GM12865 (cell line): ENCODE data around the gene LHX3.

Experiments used
- DNase-seq: peaks from one replicate; pipeline ENCODE4 v3.0.0; 2010; ENCODE audit warnings: low read depth
- H3K4me3 ChIP-seq: 2 replicates; pipeline ENCODE4 v1.5.1; 2011; ENCODE audit warnings: mild to moderate bottlenecking, low read depth, low read length, control low read depth
- CTCF ChIP-seq: IDR thresholded peaks from 2 replicates; pipeline ENCODE4 v1.5.1; 2011; ENCODE audit warnings: low read length, control low read depth, low read depth, inconsistent platforms; ENCODE audit not compliant: insufficient read depth; ENCODE audit errors: missing control alignments

The LHX3 gene

GRCh38 chr9:136175616-136176197 lies 29.2 kb downstream of the LHX3 start:
- no peak for DNase-seq
- H3K4me3 ChIP-seq: no peak overlapping the region
- TF ChIP-seq CTCF: no peak

- no peak overlapping the region for H3K4me3 ChIP-seq
- no peak for TF ChIP-seq CTCF
- DNase-seq: no peak
Observed at GRCh38 chr9:136174779-136175615, 29.9 kb downstream of the LHX3 start.

- TF ChIP-seq CTCF: no peak
- no peak overlapping the region for H3K4me3 ChIP-seq
- DNase-seq: no peak
Observed at GRCh38 chr9:136173648-136174290, 31.2 kb downstream of the LHX3 start.

GRCh38 chr9:136172412-136173079 lies 32.4 kb downstream of the LHX3 start:
- no peak for DNase-seq
- TF ChIP-seq CTCF: no peak
- H3K4me3 ChIP-seq: no peak overlapping the region

- no peak for TF ChIP-seq CTCF
- DNase-seq: no peak
- no peak overlapping the region for H3K4me3 ChIP-seq
Observed at GRCh38 chr9:136171801-136172411, 33.0 kb downstream of the LHX3 start.

- peak; percentile 11 for DNase-seq
- no peak overlapping the region for H3K4me3 ChIP-seq
- TF ChIP-seq CTCF: no peak
Observed at GRCh38 chr9:136171009-136171800, 33.7 kb downstream of the LHX3 start.
